OCI-LY1 (cell line): ENCODE results near the gene PCNT.

Experiments
- H2AFZ ChIP-seq: fragments of 200-600 bp; sonication (generic), shearing (Covaris generic); 2 replicates; pipeline ENCODE4 v1.6.0; 2014; ENCODE audit warnings: antibody characterized with exemption, mild to moderate bottlenecking, low read length
- H3F3A ChIP-seq: fragments of 200-600 bp; sonication (generic), shearing (Covaris generic); 2 replicates; pipeline ENCODE4 v1.6.0; 2014; ENCODE audit warnings: mild to moderate bottlenecking, antibody characterized with exemption, low read length, moderate library complexity; ENCODE audit not compliant: insufficient read depth
- H3K27ac ChIP-seq: fragments of 200-600 bp; sonication (generic); 2 replicates; pipeline ENCODE4 v1.5.1; 2014; ENCODE audit warnings: low read length, mixed run types, mild to moderate bottlenecking, low read depth; ENCODE audit not compliant: poor library complexity, severe bottlenecking
- H3K27me3 ChIP-seq: fragments of 200-600 bp; sonication (generic); 2 replicates; pipeline ENCODE4 v1.6.0; 2014; ENCODE audit warnings: antibody characterized with exemption, mild to moderate bottlenecking, low read length, moderate library complexity; ENCODE audit not compliant: insufficient read depth
- H3K36me3 ChIP-seq: fragments of 200-600 bp; sonication (generic); 2 replicates; pipeline ENCODE4 v1.6.1; 2014; ENCODE audit warnings: mild to moderate bottlenecking, antibody characterized with exemption, low read length, moderate library complexity, mixed read lengths; ENCODE audit not compliant: insufficient read depth
- H3K4me1 ChIP-seq: fragments of 200-600 bp; sonication (generic); 2 replicates; pipeline ENCODE4 v1.5.1; 2014; ENCODE audit warnings: mild to moderate bottlenecking, low read length, moderate library complexity; ENCODE audit not compliant: insufficient read depth, severe bottlenecking
- H3K4me2 ChIP-seq: fragments of 200-600 bp; sonication (generic), shearing (Covaris generic); 2 replicates; pipeline ENCODE4 v1.6.1; 2014; ENCODE audit warnings: low read length
- H3K4me3 ChIP-seq: fragments of 200-600 bp; sonication (generic); 2 replicates; pipeline ENCODE4 v1.5.1; 2014; ENCODE audit warnings: low read length, low read depth, mild to moderate bottlenecking, mixed read lengths; ENCODE audit not compliant: poor library complexity, severe bottlenecking
- H3K79me2 ChIP-seq: fragments of 200-600 bp; shearing (Covaris generic); 2 replicates; pipeline ENCODE4 v1.6.1; 2016; ENCODE audit warnings: mixed run types, low read length, mixed read lengths; ENCODE audit not compliant: insufficient read depth
- H3K9ac ChIP-seq: fragments of 200-600 bp; sonication (generic), shearing (Covaris generic); 2 replicates; pipeline ENCODE4 v1.6.1; 2014; ENCODE audit warnings: mild to moderate bottlenecking, low read length, mixed read lengths
- H3K9me2 ChIP-seq: fragments of 200-600 bp; sonication (generic), shearing (Covaris generic); 2 replicates; pipeline ENCODE4 v1.6.1; 2014; ENCODE audit warnings: low read depth, mild to moderate bottlenecking, low read length, mixed read lengths
- H3K9me3 ChIP-seq: fragments of 200-600 bp; shearing (Covaris generic); 2 replicates; pipeline ENCODE4 v1.6.1; 2014; ENCODE audit warnings: low read length, mixed read lengths
- H4K20me1 ChIP-seq: fragments of 200-600 bp; sonication (generic), shearing (Covaris generic); 2 replicates; pipeline ENCODE4 v1.6.0; 2016; ENCODE audit warnings: mild to moderate bottlenecking, low read length; ENCODE audit not compliant: insufficient read depth
- CTCF ChIP-seq: fragments of 200-600 bp; sonication (generic), shearing (Covaris generic); IDR thresholded peaks from 2 replicates; pipeline ENCODE4 v1.5.1; 2017; ENCODE audit warnings: mild to moderate bottlenecking, antibody characterized with exemption, low read length, moderate library complexity, mixed read lengths
- EZH2 ChIP-seq: fragments of 200-600 bp; sonication (generic), shearing (Covaris generic); IDR thresholded peaks from 2 replicates; pipeline ENCODE4 v1.8.0; 2017; ENCODE audit warnings: borderline replicate concordance, mixed run types, mild to moderate bottlenecking, antibody characterized with exemption, low read length, moderate library complexity, mixed read lengths

PCNT gene

GRCh38 chr21:46379691-46380090 lies 55.7 kb downstream of the PCNT start:
- H3K9ac ChIP-seq = no peak overlapping the region
- no peaks in the 10 kb centered on the region for H3F3A ChIP-seq
- no peak overlapping the region for H3K27ac ChIP-seq
- H3K27me3 ChIP-seq = no peaks in the 10 kb centered on the region
- H2AFZ ChIP-seq = no peak overlapping the region
- H3K79me2 ChIP-seq = peaks cover 20% of the 10 kb centered on the region
- no peak overlapping the region for H3K4me3 ChIP-seq
- H3K4me1 ChIP-seq = no peaks in the 10 kb centered on the region
- no peak overlapping the region for H3K4me2 ChIP-seq
- H3K9me2 ChIP-seq = no peaks in the 10 kb centered on the region
- no peaks in the 10 kb centered on the region for H4K20me1 ChIP-seq
- TF ChIP-seq EZH2 (no peak), CTCF (no peak)
- H3K36me3 ChIP-seq = peaks cover 59% of the 10 kb centered on the region
- H3K9me3 ChIP-seq = peaks cover 7% of the 10 kb centered on the region; the same call in 1 of the 2 replicates

GRCh38 chr21:46381541-46381940 lies 57.6 kb downstream of the PCNT start:
- Histone ChIP-seq H3K27ac (no peak overlapping the region), H3K27me3 (no peaks in the 10 kb centered on the region), H3K79me2 (peaks cover 20% of the 10 kb centered on the region), H3K4me2 (no peak overlapping the region), H3K9ac (no peak overlapping the region), H2AFZ (no peak overlapping the region), H3K9me2 (no peaks in the 10 kb centered on the region), H3K9me3 (peaks cover 7% of the 10 kb centered on the region; the same call in 1 of the 2 replicates), H3F3A (no peaks in the 10 kb centered on the region), H3K4me1 (no peaks in the 10 kb centered on the region), H3K4me3 (no peak overlapping the region), H4K20me1 (no peaks in the 10 kb centered on the region), H3K36me3 (peaks cover 70% of the 10 kb centered on the region)
- TF ChIP-seq CTCF (no peak), EZH2 (no peak)

- Histone ChIP-seq H3K9me2 (no peaks in the 10 kb centered on the region), H3F3A (no peaks in the 10 kb centered on the region), H3K4me1 (no peaks in the 10 kb centered on the region), H3K79me2 (peaks cover 9% of the 10 kb centered on the region; the same call in 1 of the 2 replicates), H2AFZ (no peak overlapping the region), H3K4me3 (no peak overlapping the region), H3K9ac (no peak overlapping the region), H3K9me3 (no peaks in the 10 kb centered on the region; the same call in 1 of the 2 replicates), H3K27ac (no peak overlapping the region), H4K20me1 (no peaks in the 10 kb centered on the region), H3K27me3 (no peaks in the 10 kb centered on the region), H3K4me2 (no peak overlapping the region), H3K36me3 (peaks cover 71% of the 10 kb centered on the region)
- no peak for TF ChIP-seq CTCF
- TF ChIP-seq EZH2 = no peak
Observed at GRCh38 chr21:46384556-46384955, 60.6 kb downstream of the PCNT start.
